Measurements from ENCODE around the gene TARDBP.

DNA sequence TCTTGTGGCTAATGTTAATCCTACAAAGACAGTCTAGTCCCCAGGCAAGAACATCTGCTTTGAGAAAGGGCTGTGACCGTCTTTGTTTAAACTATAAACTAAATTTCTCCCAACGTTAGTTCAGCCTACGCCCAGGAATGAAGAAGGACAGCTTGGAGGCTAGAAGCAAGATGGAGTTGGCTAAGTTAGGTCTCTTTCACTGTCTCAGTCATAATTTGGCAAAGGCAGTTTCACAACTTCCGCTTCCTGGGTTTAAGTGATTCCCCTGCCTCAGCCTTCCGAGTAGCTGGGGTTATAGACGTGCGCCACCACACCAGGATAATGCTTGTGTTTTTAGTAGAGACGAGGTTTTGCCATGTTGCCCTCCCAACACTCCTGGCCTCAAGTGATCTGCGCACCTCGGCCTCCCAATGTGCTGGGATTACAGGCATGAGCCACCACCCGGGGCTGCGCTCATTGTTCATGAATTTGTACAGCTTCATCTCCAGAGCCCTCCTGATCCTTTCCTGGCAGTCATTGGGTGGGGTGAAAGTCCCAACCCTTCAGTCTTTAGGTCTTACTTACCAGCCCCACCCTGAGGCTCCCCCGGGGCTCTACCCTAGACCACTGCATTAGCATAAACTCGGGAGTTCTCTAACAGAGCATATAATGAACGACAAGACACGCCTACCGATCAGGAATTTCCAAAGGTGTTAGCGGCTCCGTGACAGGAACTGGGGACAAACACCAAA, 39.5 kb downstream of the TARDBP start:
- TF ChIP-seq, protein P1, sequence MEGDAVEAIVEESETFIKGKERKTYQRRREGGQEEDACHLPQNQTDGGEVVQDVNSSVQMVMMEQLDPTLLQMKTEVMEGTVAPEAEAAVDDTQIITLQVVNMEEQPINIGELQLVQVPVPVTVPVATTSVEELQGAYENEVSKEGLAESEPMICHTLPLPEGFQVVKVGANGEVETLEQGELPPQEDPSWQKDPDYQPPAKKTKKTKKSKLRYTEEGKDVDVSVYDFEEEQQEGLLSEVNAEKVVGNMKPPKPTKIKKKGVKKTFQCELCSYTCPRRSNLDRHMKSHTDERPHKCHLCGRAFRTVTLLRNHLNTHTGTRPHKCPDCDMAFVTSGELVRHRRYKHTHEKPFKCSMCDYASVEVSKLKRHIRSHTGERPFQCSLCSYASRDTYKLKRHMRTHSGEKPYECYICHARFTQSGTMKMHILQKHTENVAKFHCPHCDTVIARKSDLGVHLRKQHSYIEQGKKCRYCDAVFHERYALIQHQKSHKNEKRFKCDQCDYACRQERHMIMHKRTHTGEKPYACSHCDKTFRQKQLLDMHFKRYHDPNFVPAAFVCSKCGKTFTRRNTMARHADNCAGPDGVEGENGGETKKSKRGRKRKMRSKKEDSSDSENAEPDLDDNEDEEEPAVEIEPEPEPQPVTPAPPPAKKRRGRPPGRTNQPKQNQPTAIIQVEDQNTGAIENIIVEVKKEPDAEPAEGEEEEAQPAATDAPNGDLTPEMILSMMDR (IDR thresholded peaks at IDR 0.05; ENCODE audit: poor library complexity, severe bottlenecking), result no peak
- no peak for TF ChIP-seq EZH2 (IDR thresholded peaks at IDR 0.05; ENCODE audit: borderline replicate concordance, insufficient read depth, low read length, poor library complexity, severe bottlenecking)
- TF ChIP-seq RAD21 (conservative IDR thresholded peaks at IDR 0.05), result no peak
- no peak for TF ChIP-seq POLR2AphosphoS5 (IDR thresholded peaks at IDR 0.05)
- TF ChIP-seq MXI1 (conservative IDR thresholded peaks at IDR 0.05; ENCODE audit: poor library complexity, severe bottlenecking), result no peak
- TF ChIP-seq, protein P2, sequence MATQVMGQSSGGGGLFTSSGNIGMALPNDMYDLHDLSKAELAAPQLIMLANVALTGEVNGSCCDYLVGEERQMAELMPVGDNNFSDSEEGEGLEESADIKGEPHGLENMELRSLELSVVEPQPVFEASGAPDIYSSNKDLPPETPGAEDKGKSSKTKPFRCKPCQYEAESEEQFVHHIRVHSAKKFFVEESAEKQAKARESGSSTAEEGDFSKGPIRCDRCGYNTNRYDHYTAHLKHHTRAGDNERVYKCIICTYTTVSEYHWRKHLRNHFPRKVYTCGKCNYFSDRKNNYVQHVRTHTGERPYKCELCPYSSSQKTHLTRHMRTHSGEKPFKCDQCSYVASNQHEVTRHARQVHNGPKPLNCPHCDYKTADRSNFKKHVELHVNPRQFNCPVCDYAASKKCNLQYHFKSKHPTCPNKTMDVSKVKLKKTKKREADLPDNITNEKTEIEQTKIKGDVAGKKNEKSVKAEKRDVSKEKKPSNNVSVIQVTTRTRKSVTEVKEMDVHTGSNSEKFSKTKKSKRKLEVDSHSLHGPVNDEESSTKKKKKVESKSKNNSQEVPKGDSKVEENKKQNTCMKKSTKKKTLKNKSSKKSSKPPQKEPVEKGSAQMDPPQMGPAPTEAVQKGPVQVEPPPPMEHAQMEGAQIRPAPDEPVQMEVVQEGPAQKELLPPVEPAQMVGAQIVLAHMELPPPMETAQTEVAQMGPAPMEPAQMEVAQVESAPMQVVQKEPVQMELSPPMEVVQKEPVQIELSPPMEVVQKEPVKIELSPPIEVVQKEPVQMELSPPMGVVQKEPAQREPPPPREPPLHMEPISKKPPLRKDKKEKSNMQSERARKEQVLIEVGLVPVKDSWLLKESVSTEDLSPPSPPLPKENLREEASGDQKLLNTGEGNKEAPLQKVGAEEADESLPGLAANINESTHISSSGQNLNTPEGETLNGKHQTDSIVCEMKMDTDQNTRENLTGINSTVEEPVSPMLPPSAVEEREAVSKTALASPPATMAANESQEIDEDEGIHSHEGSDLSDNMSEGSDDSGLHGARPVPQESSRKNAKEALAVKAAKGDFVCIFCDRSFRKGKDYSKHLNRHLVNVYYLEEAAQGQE (IDR thresholded peaks at IDR 0.05; ENCODE audit: borderline replicate concordance), result no peak
- no peak for TF ChIP-seq EP300 (conservative IDR thresholded peaks at IDR 0.05; ENCODE audit: poor library complexity, severe bottlenecking)
- no peak for TF ChIP-seq TAF1 (IDR thresholded peaks at IDR 0.05; ENCODE audit: low read depth)
- TF ChIP-seq SMC3 (conservative IDR thresholded peaks at IDR 0.05; ENCODE audit: poor library complexity), result no peak

Data from neural cell (in vitro differentiated cells).